Epithelial cell of proximal tubule (primary cell): ENCODE results near the gene ITSN1. TPM values are rescaled to one million over a fixed set of nuclear protein-coding genes. Genes with fewer than 3 reads are reported as not detected.

Experiments
- DNase-seq: peaks from one replicate; pipeline ENCODE4 v3.0.0-alpha.2; 2011; ENCODE audit warnings: low read depth
- H3K4me3 ChIP-seq: 2 replicates; pipeline ENCODE4 v1.5.1; 2011; ENCODE audit warnings: low read depth, mild to moderate bottlenecking, low read length
- CTCF ChIP-seq: conservative IDR thresholded peaks from 2 replicates; pipeline ENCODE4 v1.5.1; 2012; ENCODE audit warnings: low read depth, mild to moderate bottlenecking, low read length
- total RNA-seq: library from RNA; depleted of rRNA; stranded (reverse); fragments of >200 nt; gene quantifications from 2 replicates; pipeline ENCODE4 v1.2.3, GENCODE V29; 2015

ITSN1 gene
- total RNA-seq, 1 donor from 2014 or later, result 24.5 TPM

- no peak for TF ChIP-seq CTCF
- no peak overlapping the region for H3K4me3 ChIP-seq
- no peak for DNase-seq
Measured at GRCh38 chr21:33880626-33881025, 238.3 kb downstream of the ITSN1 start.

GRCh38 chr21:33881689-33882440 is 239.6 kb downstream of the ITSN1 start:
- no peak overlapping the region for H3K4me3 ChIP-seq
- DNase-seq, result no peak
- no peak for TF ChIP-seq CTCF

- TF ChIP-seq CTCF, result no peak
- no peak overlapping the region for H3K4me3 ChIP-seq
- DNase-seq, result no peak
Measured at GRCh38 chr21:33883118-33883517, 240.8 kb downstream of the ITSN1 start.

- DNase-seq, result no peak
- TF ChIP-seq CTCF, result no peak
- H3K4me3 ChIP-seq, result no peak overlapping the region
Measured at GRCh38 chr21:33884376-33885171, 242.3 kb downstream of the ITSN1 start.

- DNase-seq, result no peak
- TF ChIP-seq CTCF, result no peak
- no peak overlapping the region for H3K4me3 ChIP-seq
Measured at GRCh38 chr21:33885172-33885514, 242.8 kb downstream of the ITSN1 start.

GRCh38 chr21:33886321-33886720 is 244.0 kb downstream of the ITSN1 start:
- peak; percentile 26 for DNase-seq
- no peak overlapping the region for H3K4me3 ChIP-seq
- no peak for TF ChIP-seq CTCF
